ENCODE measurements around the gene WDR70. TPM values are rescaled to one million over a fixed set of nuclear protein-coding genes. Genes with fewer than 3 reads are reported as not detected.

Gene WDR70
- total RNA-seq, 2 donors from 2014 or later = 26.7 to 28.6 TPM

GRCh38 chr5:37786416-37786815, 407.3 kb downstream of the WDR70 start:
- Histone ChIP-seq H3K9ac (ENCODE audit: low read depth in 2 of 2, low read length in 2 of 2) (no peak overlapping the region), H3K27ac (no peak overlapping the region), H3K9me3 (no peaks in the 10 kb centered on the region), H3K36me3 (no peaks in the 10 kb centered on the region), H3K4me1 (no peaks in the 10 kb centered on the region), H3K4me3 (no peak overlapping the region), H3K27me3 (no peaks in the 10 kb centered on the region)
- intact Hi-C loops (cut with DNase I) = no loop called here
- no peak for TF ChIP-seq CTCF (IDR thresholded peaks at IDR 0.05)
- no peak for DNase-seq

- Histone ChIP-seq H3K9ac (ENCODE audit: low read depth in 2 of 2, low read length in 2 of 2) (no peak overlapping the region), H3K9me3 (no peaks in the 10 kb centered on the region), H3K27ac (no peak overlapping the region), H3K27me3 (no peaks in the 10 kb centered on the region), H3K4me3 (no peak overlapping the region), H3K36me3 (no peaks in the 10 kb centered on the region), H3K4me1 (no peaks in the 10 kb centered on the region)
- no peak for TF ChIP-seq CTCF (IDR thresholded peaks at IDR 0.05)
- DNase-seq = no peak
- intact Hi-C loops (cut with DNase I) = no loop called here
Measured at GRCh38 chr5:37786862-37787519, 407.9 kb downstream of the WDR70 start.

GRCh38 chr5:37787742-37788141, 408.6 kb downstream of the WDR70 start:
- no peak for TF ChIP-seq CTCF (IDR thresholded peaks at IDR 0.05)
- H3K9ac ChIP-seq (ENCODE audit: low read depth in 2 of 2, low read length in 2 of 2) = no peak overlapping the region
- H3K36me3 ChIP-seq = no peaks in the 10 kb centered on the region
- no peak overlapping the region for H3K4me3 ChIP-seq
- H3K27ac ChIP-seq = no peak overlapping the region
- H3K9me3 ChIP-seq = no peaks in the 10 kb centered on the region
- intact Hi-C loops (cut with DNase I) = no loop called here
- H3K4me1 ChIP-seq = no peaks in the 10 kb centered on the region
- DNase-seq = no peak
- H3K27me3 ChIP-seq = no peaks in the 10 kb centered on the region

GRCh38 chr5:37789991-37790390, 410.9 kb downstream of the WDR70 start:
- TF ChIP-seq CTCF (IDR thresholded peaks at IDR 0.05) = no peak
- DNase-seq = no peak
- intact Hi-C loops (cut with DNase I) = no loop called here

GRCh38 chr5:37791321-37791720, 412.2 kb downstream of the WDR70 start:
- Histone ChIP-seq H3K27me3 (no peaks in the 10 kb centered on the region), H3K27ac (no peak overlapping the region), H3K4me3 (no peak overlapping the region), H3K4me1 (no peaks in the 10 kb centered on the region), H3K9me3 (no peaks in the 10 kb centered on the region), H3K36me3 (no peaks in the 10 kb centered on the region), H3K9ac (ENCODE audit: low read depth in 2 of 2, low read length in 2 of 2) (no peak overlapping the region)
- DNase-seq = no peak
- no peak for TF ChIP-seq CTCF (IDR thresholded peaks at IDR 0.05)
- intact Hi-C loops (cut with DNase I) = no loop called here

More at GRCh38 chr5:37789991-37790390, 410.9 kb downstream of the WDR70 start:
- Histone ChIP-seq H3K9ac (ENCODE audit: low read depth in 2 of 2, low read length in 2 of 2) (no peak overlapping the region), H3K4me3 (no peak overlapping the region), H3K9me3 (no peaks in the 10 kb centered on the region), H3K27me3 (no peaks in the 10 kb centered on the region), H3K4me1 (no peaks in the 10 kb centered on the region), H3K36me3 (no peaks in the 10 kb centered on the region), H3K27ac (no peak overlapping the region)

Data from colonic mucosa (tissue), 4 donors.